Muscle layer of colon (tissue), 2 donors: ENCODE data around the gene UNC13C.

Source experiments
- H3K27ac ChIP-seq: one replicate; pipeline ENCODE4 v1.7.0; 2013; ENCODE audit warnings: low read depth, mild to moderate bottlenecking, low read length, moderate library complexity
- H3K27me3 ChIP-seq, 2 donors: one replicate each; pipeline ENCODE4 v1.7.0; 2013; ENCODE audit warnings: low read length in 2 of 2, mild to moderate bottlenecking in 2 of 2; ENCODE audit not compliant: insufficient read depth in 2 of 2, control insufficient read depth in 1 of 2
- H3K36me3 ChIP-seq: one replicate; pipeline ENCODE4 v1.7.0; 2013; ENCODE audit warnings: mild to moderate bottlenecking, low read length; ENCODE audit not compliant: insufficient read depth
- H3K4me1 ChIP-seq: one replicate; pipeline ENCODE4 v1.7.0; 2013; ENCODE audit warnings: mild to moderate bottlenecking, low read length; ENCODE audit not compliant: insufficient read depth
- H3K4me3 ChIP-seq, 2 donors: one replicate each; pipeline ENCODE4 v1.7.0; 2013; ENCODE audit warnings: low read length in 2 of 2, low read depth in 1 of 2, mild to moderate bottlenecking in 1 of 2, moderate library complexity in 1 of 2
- H3K9ac ChIP-seq: one replicate; pipeline ENCODE4 v1.7.0; 2013; ENCODE audit warnings: low read length
- H3K9me3 ChIP-seq: one replicate; pipeline ENCODE4 v1.7.0; 2013; ENCODE audit warnings: mild to moderate bottlenecking, low read length
- donor health status: abdominal sarcoma.
- donor health status: Adenocarcinoma of cecum.

Gene UNC13C

GRCh38 chr15:54127574-54127973 is 149.3 kb downstream of the UNC13C start:
- H3K27ac ChIP-seq = no peak overlapping the region
- H3K27me3 ChIP-seq = no peaks in the 10 kb centered on the region
- H3K36me3 ChIP-seq = no peaks in the 10 kb centered on the region
- H3K9me3 ChIP-seq = no peaks in the 10 kb centered on the region
- no peaks in the 10 kb centered on the region for H3K4me1 ChIP-seq
- no peak overlapping the region for H3K9ac ChIP-seq
- no peak overlapping the region for H3K4me3 ChIP-seq

- H3K27ac ChIP-seq = no peak overlapping the region
- H3K4me1 ChIP-seq = no peaks in the 10 kb centered on the region
- no peaks in the 10 kb centered on the region for H3K27me3 ChIP-seq
- no peaks in the 10 kb centered on the region for H3K9me3 ChIP-seq
- H3K4me3 ChIP-seq = no peak overlapping the region
- no peaks in the 10 kb centered on the region for H3K36me3 ChIP-seq
- no peak overlapping the region for H3K9ac ChIP-seq
These were observed 153.2 kb downstream of the UNC13C start for GRCh38 chr15:54131410-54131809.

- H3K27me3 ChIP-seq = no peaks in the 10 kb centered on the region
- no peak overlapping the region for H3K4me3 ChIP-seq
- no peaks in the 10 kb centered on the region for H3K36me3 ChIP-seq
- no peak overlapping the region for H3K27ac ChIP-seq
- H3K9me3 ChIP-seq = no peaks in the 10 kb centered on the region
- H3K4me1 ChIP-seq = no peaks in the 10 kb centered on the region
- no peak overlapping the region for H3K9ac ChIP-seq
These were observed 170.9 kb downstream of the UNC13C start for GRCh38 chr15:54149115-54149531.

- H3K36me3 ChIP-seq = no peaks in the 10 kb centered on the region
- no peaks in the 10 kb centered on the region for H3K4me1 ChIP-seq
- no peaks in the 10 kb centered on the region for H3K9me3 ChIP-seq
- H3K27me3 ChIP-seq = no peaks in the 10 kb centered on the region
- no peak overlapping the region for H3K27ac ChIP-seq
- no peak overlapping the region for H3K9ac ChIP-seq
- H3K4me3 ChIP-seq = no peak overlapping the region
These were observed 172.0 kb downstream of the UNC13C start for GRCh38 chr15:54150255-54150654.

GRCh38 chr15:54159012-54159411 is 180.8 kb downstream of the UNC13C start:
- Histone ChIP-seq H3K4me3 (no peak overlapping the region), H3K9ac (no peak overlapping the region), H3K27ac (no peak overlapping the region), H3K9me3 (no peaks in the 10 kb centered on the region), H3K27me3 (no peaks in the 10 kb centered on the region), H3K4me1 (no peaks in the 10 kb centered on the region), H3K36me3 (no peaks in the 10 kb centered on the region)

- Histone ChIP-seq H3K27me3 (no peaks in the 10 kb centered on the region), H3K27ac (no peak overlapping the region), H3K9ac (no peak overlapping the region), H3K4me1 (no peaks in the 10 kb centered on the region), H3K36me3 (no peaks in the 10 kb centered on the region), H3K4me3 (no peak overlapping the region), H3K9me3 (no peaks in the 10 kb centered on the region)
These were observed 209.1 kb downstream of the UNC13C start for GRCh38 chr15:54187325-54187724.

GRCh38 chr15:54197995-54198394 is 219.8 kb downstream of the UNC13C start:
- no peak overlapping the region for H3K9ac ChIP-seq
- no peaks in the 10 kb centered on the region for H3K4me1 ChIP-seq
- H3K27ac ChIP-seq = no peak overlapping the region
- no peaks in the 10 kb centered on the region for H3K27me3 ChIP-seq
- H3K9me3 ChIP-seq = no peaks in the 10 kb centered on the region
- no peaks in the 10 kb centered on the region for H3K36me3 ChIP-seq
- H3K4me3 ChIP-seq = no peak overlapping the region

GRCh38 chr15:54206586-54207321 is 228.5 kb downstream of the UNC13C start:
- no peak overlapping the region for H3K9ac ChIP-seq
- H3K4me1 ChIP-seq = no peaks in the 10 kb centered on the region
- H3K27ac ChIP-seq = no peak overlapping the region
- H3K36me3 ChIP-seq = no peaks in the 10 kb centered on the region
- H3K9me3 ChIP-seq = no peaks in the 10 kb centered on the region
- no peak overlapping the region for H3K4me3 ChIP-seq
- H3K27me3 ChIP-seq = no peaks in the 10 kb centered on the region

- H3K9me3 ChIP-seq = no peaks in the 10 kb centered on the region
- H3K9ac ChIP-seq = no peak overlapping the region
- no peaks in the 10 kb centered on the region for H3K27me3 ChIP-seq
- no peaks in the 10 kb centered on the region for H3K36me3 ChIP-seq
- H3K4me1 ChIP-seq = no peaks in the 10 kb centered on the region
- H3K4me3 ChIP-seq = no peak overlapping the region
- H3K27ac ChIP-seq = no peak overlapping the region
These were observed 230.5 kb downstream of the UNC13C start for GRCh38 chr15:54208786-54209185.

- no peak overlapping the region for H3K9ac ChIP-seq
- H3K4me3 ChIP-seq = no peak overlapping the region
- no peaks in the 10 kb centered on the region for H3K9me3 ChIP-seq
- no peaks in the 10 kb centered on the region for H3K36me3 ChIP-seq
- no peak overlapping the region for H3K27ac ChIP-seq
- H3K4me1 ChIP-seq = no peaks in the 10 kb centered on the region
- no peaks in the 10 kb centered on the region for H3K27me3 ChIP-seq
These were observed 234.4 kb downstream of the UNC13C start for GRCh38 chr15:54212635-54213034.

- Histone ChIP-seq H3K4me1 (no peaks in the 10 kb centered on the region), H3K27ac (no peak overlapping the region), H3K9ac (no peak overlapping the region), H3K4me3 (no peak overlapping the region), H3K9me3 (no peaks in the 10 kb centered on the region), H3K36me3 (no peaks in the 10 kb centered on the region), H3K27me3 (no peaks in the 10 kb centered on the region)
These were observed 248.2 kb downstream of the UNC13C start for GRCh38 chr15:54226455-54226854.

- H3K4me1 ChIP-seq = no peaks in the 10 kb centered on the region
These were observed 249.3 kb downstream of the UNC13C start for GRCh38 chr15:54227569-54227968.

More at GRCh38 chr15:54227569-54227968, 249.3 kb downstream of the UNC13C start:
- no peaks in the 10 kb centered on the region for H3K27me3 ChIP-seq
- H3K36me3 ChIP-seq = no peaks in the 10 kb centered on the region
- no peak overlapping the region for H3K27ac ChIP-seq
- no peaks in the 10 kb centered on the region for H3K9me3 ChIP-seq
- no peak overlapping the region for H3K4me3 ChIP-seq
- no peak overlapping the region for H3K9ac ChIP-seq
